Epithelial cell of esophagus (primary cell): ENCODE data around the gene KRT71.

ENCODE experiments used
- DNase-seq: peaks from one replicate; pipeline ENCODE4 v3.0.0; 2010; ENCODE audit warnings: low read depth
- H3K4me3 ChIP-seq: 2 replicates; pipeline ENCODE4 v1.5.1; 2011; ENCODE audit warnings: mild to moderate bottlenecking, low read length, control low read depth
- CTCF ChIP-seq: IDR thresholded peaks from 2 replicates; pipeline ENCODE4 v1.5.1; 2011; ENCODE audit warnings: low read depth, mild to moderate bottlenecking, low read length, control low read depth, inconsistent platforms; ENCODE audit not compliant: insufficient read depth; ENCODE audit errors: missing control alignments

KRT71 gene

GRCh38 chr12:52541709-52542108, 11.2 kb downstream of the KRT71 start:
- H3K4me3 ChIP-seq: no peak overlapping the region
- no peak for TF ChIP-seq CTCF
- DNase-seq: no peak

DNA sequence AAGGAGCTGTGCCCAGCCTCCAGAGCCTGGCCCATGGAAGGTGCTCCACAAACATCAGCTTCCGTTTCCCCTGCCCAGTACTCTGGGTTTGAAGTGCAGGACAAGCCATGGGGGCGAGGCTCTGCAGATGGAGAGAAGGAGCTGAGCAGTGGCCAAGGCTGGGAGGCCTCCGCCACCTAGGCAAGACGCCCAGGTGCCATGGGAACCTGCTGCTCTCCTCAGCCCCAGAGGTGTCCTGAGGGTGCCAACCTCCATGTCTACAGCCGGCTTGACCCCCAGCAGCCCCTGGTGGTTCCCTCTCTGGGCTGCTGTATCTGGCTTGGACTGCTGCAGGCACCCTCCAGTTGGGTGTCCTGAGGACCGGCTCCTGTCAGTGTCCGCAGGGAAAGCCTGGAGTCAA, 12.4 kb downstream of the KRT71 start:
- H3K4me3 ChIP-seq: no peak overlapping the region
- no peak for TF ChIP-seq CTCF
- DNase-seq: no peak

DNA sequence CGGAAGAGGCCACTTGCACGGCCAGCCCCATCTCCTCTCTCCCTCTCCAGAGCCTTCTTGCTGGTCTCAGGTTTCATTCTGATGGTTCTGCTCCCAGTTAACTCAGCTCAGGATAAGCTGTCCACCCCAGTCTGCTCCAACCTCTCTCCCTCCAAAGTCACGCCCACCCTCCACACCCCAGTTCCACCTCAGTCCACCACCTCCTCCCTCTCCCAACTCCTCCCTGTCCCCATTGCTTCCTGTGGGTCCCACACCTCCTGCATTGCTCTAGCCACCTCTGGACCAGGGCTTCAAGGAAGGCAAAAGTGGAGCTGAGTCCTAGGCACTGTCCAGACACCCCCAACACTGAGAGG, 13.1 kb downstream of the KRT71 start:
- TF ChIP-seq CTCF: no peak
- no peak for DNase-seq
- H3K4me3 ChIP-seq: no peak overlapping the region

DNA sequence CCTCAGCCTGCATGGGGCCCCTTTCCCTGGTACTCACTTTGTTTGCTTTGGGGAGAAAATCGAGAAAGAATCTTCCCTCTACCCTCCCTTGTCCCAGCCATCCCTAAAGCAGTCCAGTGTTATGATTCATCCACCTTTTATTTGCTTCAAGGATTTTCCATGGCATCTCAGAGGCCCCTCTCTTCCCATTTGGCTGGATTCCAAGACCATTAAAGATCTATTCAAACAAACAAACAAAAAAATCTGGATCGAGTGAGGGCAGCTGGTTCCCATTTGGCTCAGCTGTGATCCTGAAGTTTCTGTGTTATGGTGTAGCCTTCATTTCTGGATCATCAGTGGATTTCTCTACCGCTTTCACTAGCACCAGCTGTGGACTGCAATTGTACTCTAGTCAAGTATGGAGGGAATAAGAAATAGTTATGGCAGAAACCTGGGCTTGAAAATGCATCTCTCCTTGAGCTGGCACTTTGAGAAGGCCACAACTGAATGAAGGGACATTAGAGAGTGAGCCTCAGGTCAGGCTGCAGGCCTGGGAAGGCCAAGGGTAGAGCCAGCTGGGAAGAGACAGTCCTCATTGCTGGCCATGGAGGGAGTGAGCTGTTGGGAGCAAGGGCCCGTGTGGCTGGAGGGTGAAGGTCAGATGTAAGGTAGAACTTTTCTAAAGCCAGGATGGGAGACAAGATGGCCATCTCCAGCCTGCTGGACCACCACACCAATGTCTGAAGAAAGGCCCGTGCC, 13.7 kb downstream of the KRT71 start:
- peak; percentile 65 for DNase-seq

DNA sequence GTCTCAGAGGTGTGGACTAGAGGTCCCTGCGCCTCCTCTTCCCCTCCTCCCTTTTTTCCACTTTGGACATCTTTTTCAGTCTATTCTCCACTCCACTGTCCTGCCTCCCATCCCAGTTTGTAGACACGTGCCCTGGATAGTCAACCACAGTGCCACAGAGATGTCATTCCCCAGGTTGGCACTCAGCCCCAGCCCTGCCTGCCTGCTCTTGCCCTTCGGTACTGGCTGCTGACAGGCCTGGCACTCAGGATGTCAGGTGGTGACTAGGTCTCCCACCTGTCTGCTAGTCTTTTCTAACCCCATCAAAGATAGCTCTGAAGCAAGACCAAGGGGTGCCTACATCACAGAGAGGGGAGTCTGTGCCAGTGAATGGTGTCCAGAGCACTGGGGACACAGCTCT, 15.8 kb downstream of the KRT71 start:
- TF ChIP-seq CTCF: no peak
- no peak overlapping the region for H3K4me3 ChIP-seq

More for the DNA sequence above, 13.7 kb downstream of the KRT71 start:
- H3K4me3 ChIP-seq: no peak overlapping the region
- TF ChIP-seq CTCF: no peak

DNA sequence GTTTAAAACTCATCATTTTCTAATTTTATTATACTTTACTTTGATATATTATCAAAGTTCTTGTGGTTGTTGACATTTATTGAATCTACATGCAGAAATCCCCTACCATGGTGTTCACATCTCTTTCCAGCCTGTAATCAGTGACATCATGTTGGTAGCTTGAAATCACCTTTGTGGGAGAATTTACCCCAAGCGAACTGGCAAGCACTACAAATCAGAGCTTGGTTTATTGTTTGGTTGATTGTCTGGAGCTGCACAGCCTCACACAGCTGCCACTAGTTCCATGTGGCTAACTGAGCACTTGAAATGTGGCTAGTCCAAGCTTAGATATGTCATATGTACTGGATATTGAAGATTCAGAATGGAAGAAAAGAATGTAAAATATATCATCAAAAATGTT, 17.4 kb downstream of the KRT71 start:
- TF ChIP-seq CTCF: no peak
- no peak overlapping the region for H3K4me3 ChIP-seq
- DNase-seq: no peak

More for the DNA sequence above, 15.8 kb downstream of the KRT71 start:
- DNase-seq: no peak

DNA sequence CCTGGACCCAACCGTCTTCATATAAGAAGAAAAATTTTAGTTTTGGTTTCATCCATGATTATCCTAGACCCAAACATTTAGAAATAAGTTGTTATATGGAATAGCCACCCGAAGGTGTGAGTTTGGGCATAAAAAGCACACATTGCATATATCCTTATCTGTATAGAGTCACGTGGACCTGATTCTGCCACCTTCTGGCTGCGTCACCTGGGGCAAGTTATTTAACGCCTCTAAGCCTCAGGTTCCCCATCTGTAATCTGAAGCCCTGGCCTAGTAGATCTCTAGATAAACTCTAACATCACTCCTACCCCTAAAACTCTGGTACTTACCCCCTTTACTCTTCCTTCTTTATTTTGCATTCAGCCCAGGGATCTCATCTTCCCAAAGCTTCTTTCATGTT, 18.5 kb downstream of the KRT71 start:
- DNase-seq: no peak
- no peak overlapping the region for H3K4me3 ChIP-seq
- TF ChIP-seq CTCF: no peak
